ENCODE results near the gene H2AZ2.
"Not testable (repeated sequence)": the region's sequence is repeated elsewhere in the genome, so short reads cannot be mapped to it uniquely, and the experiment has no call there.

H2AZ2 gene

GRCh38 chr7:44870336-44870735 is 22.4 kb upstream of the H2AZ2 start:
- DNase-seq, result not testable (repeated sequence)

- no peak for DNase-seq
These were observed 19.4 kb upstream of the H2AZ2 start for GRCh38 chr7:44867073-44867995.

- not testable (repeated sequence) for DNase-seq
These were observed 14.1 kb upstream of the H2AZ2 start for GRCh38 chr7:44861949-44862348.

GRCh38 chr7:44858161-44858560 is 10.3 kb upstream of the H2AZ2 start:
- no peak for DNase-seq

GRCh38 chr7:44854644-44855364 is 6.9 kb upstream of the H2AZ2 start:
- no peak for DNase-seq

GRCh38 chr7:44853391-44853790 is 5.5 kb upstream of the H2AZ2 start:
- no peak for DNase-seq

- DNase-seq, result no peak
These were observed 4.7 kb upstream of the H2AZ2 start for GRCh38 chr7:44852590-44852989.

GRCh38 chr7:44849885-44850544 is 2.1 kb upstream of the H2AZ2 start:
- no peak for DNase-seq

- peak; percentile 26 for DNase-seq
These were observed 1.5 kb upstream of the H2AZ2 start for GRCh38 chr7:44849259-44849884.

- DNase-seq, result peak; percentile 86
These were observed 373 bp downstream of the H2AZ2 start for GRCh38 chr7:44847509-44847919.

- DNase-seq, result no peak
These were observed 925 bp downstream of the H2AZ2 start for GRCh38 chr7:44846816-44847508.

- DNase-seq, result not testable (repeated sequence)
These were observed 1.5 kb downstream of the H2AZ2 start for GRCh38 chr7:44846390-44846789.

GRCh38 chr7:44845451-44845850 is 2.4 kb downstream of the H2AZ2 start:
- DNase-seq, result no peak

- not testable (repeated sequence) for DNase-seq
These were observed 4.4 kb downstream of the H2AZ2 start for GRCh38 chr7:44843440-44843839.

GRCh38 chr7:44842675-44843074 is 5.2 kb downstream of the H2AZ2 start:
- not testable (repeated sequence) for DNase-seq

GRCh38 chr7:44838751-44839150 is 9.1 kb downstream of the H2AZ2 start:
- no peak for DNase-seq

GRCh38 chr7:44827567-44827966 is 20.3 kb downstream of the H2AZ2 start:
- DNase-seq, result no peak

- DNase-seq, result no peak
These were observed 22.9 kb downstream of the H2AZ2 start for GRCh38 chr7:44824894-44825526.

GRCh38 chr7:44823255-44823781 is 24.6 kb downstream of the H2AZ2 start:
- DNase-seq, result no peak

GRCh38 chr7:44819292-44819691 is 28.6 kb downstream of the H2AZ2 start:
- DNase-seq, result no peak

GRCh38 chr7:44814919-44815318 is 33.0 kb downstream of the H2AZ2 start:
- DNase-seq, result no peak

- DNase-seq, result no peak
These were observed 36.3 kb downstream of the H2AZ2 start for GRCh38 chr7:44811571-44811970.

Data from NCI-H774 (cell line).